Effector memory CD8-positive, alpha-beta T cell (primary cell): Measurements from ENCODE around the gene ZNF362.
"Not testable (repeated sequence)": the region's sequence is repeated elsewhere in the genome, so short reads cannot be mapped to it uniquely, and the experiment has no call there.

Experiments
- ATAC-seq: fragments of 150-1000 bp; cut with Tn5 transposase; replicated peaks from 2 replicates; pipeline ENCODE4 v1.10.0; 2021; ENCODE audit warnings: mild to moderate bottlenecking, moderate library complexity
- DNase-seq, 3 experiments: peaks; one replicate each; pipeline ENCODE4 v3.0.0; 2021
- H3K27ac Mint-ChIP-seq, 2 donors: one replicate each; pipeline ENCODE4 v1.8.0; 2022; ENCODE audit warnings: mild to moderate bottlenecking in 2 of 2, mixed read lengths in 2 of 2, moderate library complexity in 2 of 2
- H3K27me3 Mint-ChIP-seq, 2 donors: one replicate each; pipeline ENCODE4 v1.8.0; 2022; ENCODE audit warnings: mixed read lengths in 2 of 2
- H3K36me3 Mint-ChIP-seq: one replicate; pipeline ENCODE4 v1.8.0; 2022; ENCODE audit warnings: mild to moderate bottlenecking, moderate library complexity, mixed read lengths; ENCODE audit not compliant: insufficient read depth
- H3K4me1 Mint-ChIP-seq, 2 donors: one replicate each; pipeline ENCODE4 v1.8.0; 2022; ENCODE audit warnings: low read depth in 2 of 2, mixed read lengths in 2 of 2
- H3K4me3 Mint-ChIP-seq, 2 donors: one replicate each; pipeline ENCODE4 v1.8.0; 2022; ENCODE audit warnings: mild to moderate bottlenecking in 2 of 2, mixed read lengths in 2 of 2, moderate library complexity in 2 of 2
- H3K9me3 Mint-ChIP-seq, 2 donors: one replicate each; pipeline ENCODE4 v1.8.0; 2022; ENCODE audit warnings: mixed read lengths in 2 of 2

Gene ZNF362

GRCh38 chr1:33300673-33301072, 44.4 kb downstream of the ZNF362 start:
- H3K36me3 Mint-ChIP-seq, result peaks cover 27% of the 10 kb centered on the region
- ATAC-seq (no peak), DNase-seq (no peak)
- H3K4me3 Mint-ChIP-seq, result no peak overlapping the region
- H3K4me1 Mint-ChIP-seq, result peaks cover 24 to 29% of the 10 kb centered on the region in 2 donors
- H3K9me3 Mint-ChIP-seq, result no peaks in the 10 kb centered on the region
- H3K27ac Mint-ChIP-seq, result peak overlapping the region in 1 of 2 donors; percentile 38
- no peaks in the 10 kb centered on the region for H3K27me3 Mint-ChIP-seq

GRCh38 chr1:33301273-33301984, 45.1 kb downstream of the ZNF362 start:
- peaks cover 26 to 29% of the 10 kb centered on the region in 2 donors for H3K4me1 Mint-ChIP-seq
- peaks cover 0 to 7% of the 10 kb centered on the region in 2 donors for H3K27me3 Mint-ChIP-seq
- no peak for DNase-seq
- H3K27ac Mint-ChIP-seq, result peak overlapping the region; percentile 44 to 69
- no peak for ATAC-seq
- H3K36me3 Mint-ChIP-seq, result peaks cover 25% of the 10 kb centered on the region
- no peaks in the 10 kb centered on the region for H3K9me3 Mint-ChIP-seq
- peak overlapping the region in 1 of 2 donors; percentile 44 for H3K4me3 Mint-ChIP-seq

GRCh38 chr1:33302325-33302724, 46.0 kb downstream of the ZNF362 start:
- DNase-seq (no peak), ATAC-seq (peak; percentile 43)
- Mint-ChIP-seq H3K27me3 (peaks cover 0 to 8% of the 10 kb centered on the region in 2 donors), H3K9me3 (no peaks in the 10 kb centered on the region), H3K27ac (peak overlapping the region; percentile 44 to 69), H3K4me1 (peaks cover 26 to 29% of the 10 kb centered on the region in 2 donors), H3K4me3 (no peak overlapping the region), H3K36me3 (peaks cover 20% of the 10 kb centered on the region)

- peaks cover 20 to 22% of the 10 kb centered on the region in 2 donors for H3K4me1 Mint-ChIP-seq
- H3K27me3 Mint-ChIP-seq, result peaks cover 0 to 14% of the 10 kb centered on the region in 2 donors
- peaks cover 10% of the 10 kb centered on the region for H3K36me3 Mint-ChIP-seq
- H3K9me3 Mint-ChIP-seq, result no peaks in the 10 kb centered on the region
- no peak overlapping the region for H3K4me3 Mint-ChIP-seq
- DNase-seq, result no peak
- ATAC-seq, result no peak
- no peak overlapping the region for H3K27ac Mint-ChIP-seq
Measured at GRCh38 chr1:33305016-33305415, 48.7 kb downstream of the ZNF362 start.

GRCh38 chr1:33305816-33306652, 49.7 kb downstream of the ZNF362 start:
- Mint-ChIP-seq H3K9me3 (no peaks in the 10 kb centered on the region), H3K36me3 (peaks cover 4% of the 10 kb centered on the region), H3K4me1 (peaks cover 20 to 22% of the 10 kb centered on the region in 2 donors), H3K27ac (no peak overlapping the region), H3K27me3 (peaks cover 0 to 17% of the 10 kb centered on the region in 2 donors), H3K4me3 (no peak overlapping the region)
- ATAC-seq (no peak), DNase-seq (no peak)

GRCh38 chr1:33306653-33307493, 50.6 kb downstream of the ZNF362 start:
- no peak overlapping the region for H3K27ac Mint-ChIP-seq
- H3K36me3 Mint-ChIP-seq, result peaks cover 2% of the 10 kb centered on the region
- DNase-seq, result no peak
- no peak for ATAC-seq
- H3K9me3 Mint-ChIP-seq, result no peaks in the 10 kb centered on the region
- no peak overlapping the region for H3K4me3 Mint-ChIP-seq
- H3K4me1 Mint-ChIP-seq, result peaks cover 16 to 18% of the 10 kb centered on the region in 2 donors
- H3K27me3 Mint-ChIP-seq, result peaks cover 0 to 25% of the 10 kb centered on the region in 2 donors

- ATAC-seq, result no peak
- DNase-seq, result no peak
- H3K27ac Mint-ChIP-seq, result no peak overlapping the region
- H3K27me3 Mint-ChIP-seq, result peaks cover 0 to 31% of the 10 kb centered on the region in 2 donors
- no peaks in the 10 kb centered on the region for H3K9me3 Mint-ChIP-seq
- peaks cover 2% of the 10 kb centered on the region for H3K36me3 Mint-ChIP-seq
- peaks cover 12 to 13% of the 10 kb centered on the region in 2 donors for H3K4me1 Mint-ChIP-seq
- no peak overlapping the region for H3K4me3 Mint-ChIP-seq
Measured at GRCh38 chr1:33307494-33307864, 51.2 kb downstream of the ZNF362 start.

GRCh38 chr1:33309351-33309750, 53.1 kb downstream of the ZNF362 start:
- not testable (repeated sequence) for DNase-seq, H3K4me3 Mint-ChIP-seq, ATAC-seq, H3K36me3 Mint-ChIP-seq, H3K9me3 Mint-ChIP-seq, H3K4me1 Mint-ChIP-seq, H3K27ac Mint-ChIP-seq
- H3K27me3 Mint-ChIP-seq, result peaks cover 2 to 37% of the 10 kb centered on the region in 2 donors

- H3K4me3 Mint-ChIP-seq, result no peak overlapping the region
- DNase-seq (no peak), ATAC-seq (no peak)
- H3K9me3 Mint-ChIP-seq, result no peaks in the 10 kb centered on the region
- H3K4me1 Mint-ChIP-seq, result peaks cover 0 to 2% of the 10 kb centered on the region in 2 donors
- H3K36me3 Mint-ChIP-seq, result peaks cover 6% of the 10 kb centered on the region
- peaks cover 6 to 44% of the 10 kb centered on the region in 2 donors for H3K27me3 Mint-ChIP-seq
- H3K27ac Mint-ChIP-seq, result no peak overlapping the region
Measured at GRCh38 chr1:33310702-33311101, 54.4 kb downstream of the ZNF362 start.

- no peaks in the 10 kb centered on the region for H3K4me1 Mint-ChIP-seq
- H3K36me3 Mint-ChIP-seq, result peaks cover 6% of the 10 kb centered on the region
- ATAC-seq, result no peak
- no peak overlapping the region for H3K4me3 Mint-ChIP-seq
- H3K9me3 Mint-ChIP-seq, result no peaks in the 10 kb centered on the region
- H3K27ac Mint-ChIP-seq, result no peak overlapping the region
- H3K27me3 Mint-ChIP-seq, result peaks cover 6 to 43% of the 10 kb centered on the region in 2 donors
- DNase-seq, result no peak
Measured at GRCh38 chr1:33311706-33312412, 55.6 kb downstream of the ZNF362 start.

- Mint-ChIP-seq H3K27ac (no peak overlapping the region), H3K27me3 (peaks cover 6 to 44% of the 10 kb centered on the region in 2 donors), H3K4me3 (no peak overlapping the region), H3K9me3 (no peaks in the 10 kb centered on the region), H3K4me1 (no peaks in the 10 kb centered on the region), H3K36me3 (peaks cover 6% of the 10 kb centered on the region)
- no peak for ATAC-seq
- DNase-seq, result no peak
Measured at GRCh38 chr1:33312413-33312749, 56.1 kb downstream of the ZNF362 start.

GRCh38 chr1:33314416-33314815, 58.1 kb downstream of the ZNF362 start:
- DNase-seq, result no peak
- no peak overlapping the region for H3K4me3 Mint-ChIP-seq
- H3K36me3 Mint-ChIP-seq, result peaks cover 6% of the 10 kb centered on the region
- no peaks in the 10 kb centered on the region for H3K9me3 Mint-ChIP-seq
- peaks cover 6 to 38% of the 10 kb centered on the region in 2 donors for H3K27me3 Mint-ChIP-seq
- no peaks in the 10 kb centered on the region for H3K4me1 Mint-ChIP-seq
- no peak for ATAC-seq
- no peak overlapping the region for H3K27ac Mint-ChIP-seq

GRCh38 chr1:33316601-33317000, 60.3 kb downstream of the ZNF362 start:
- peak overlapping the region in 1 of 2 donors; percentile 38 for H3K27ac Mint-ChIP-seq
- no peaks in the 10 kb centered on the region for H3K4me1 Mint-ChIP-seq
- peaks cover 4% of the 10 kb centered on the region for H3K36me3 Mint-ChIP-seq
- no peaks in the 10 kb centered on the region for H3K9me3 Mint-ChIP-seq
- ATAC-seq (no peak), DNase-seq (no peak)
- H3K4me3 Mint-ChIP-seq, result no peak overlapping the region
- peaks cover 6 to 29% of the 10 kb centered on the region in 2 donors for H3K27me3 Mint-ChIP-seq
